Panc1 (cell line): ENCODE data around the gene OTUD7B.

Source experiments
- POLR2AphosphoS5 ChIP-seq: IDR thresholded peaks from 2 replicates; pipeline ENCODE4 v1.6.1; 2012; ENCODE audit warnings: mild to moderate bottlenecking, low read depth, low read length, moderate library complexity
- TF ChIP-seq, protein P1 (sequence below): fragments of 450-650 bp; IDR thresholded peaks from 2 replicates; pipeline ENCODE4 v1.5.1; 2017; ENCODE audit warnings: mild to moderate bottlenecking

DNA sequence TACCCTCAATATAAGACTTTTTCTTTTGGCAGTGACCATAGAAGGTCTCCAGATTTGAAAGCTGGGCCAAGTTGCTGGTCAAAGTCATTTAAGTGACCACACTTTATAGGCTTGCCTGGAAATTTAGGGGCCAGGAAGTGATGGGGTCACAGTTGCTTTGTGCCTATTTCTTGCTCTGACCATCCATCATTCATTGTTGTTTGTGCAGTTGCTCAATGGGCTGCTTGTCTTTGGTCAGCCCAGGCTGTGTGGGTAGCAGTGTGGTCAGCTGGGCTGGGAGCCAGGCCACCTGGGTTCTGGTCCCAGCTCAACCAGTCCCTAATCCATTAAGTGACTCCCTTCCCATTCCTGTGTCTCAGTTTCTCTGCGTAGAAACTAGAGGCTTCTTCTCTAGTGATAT, 2.1 kb upstream of the OTUD7B start:
- TF ChIP-seq, protein P1, sequence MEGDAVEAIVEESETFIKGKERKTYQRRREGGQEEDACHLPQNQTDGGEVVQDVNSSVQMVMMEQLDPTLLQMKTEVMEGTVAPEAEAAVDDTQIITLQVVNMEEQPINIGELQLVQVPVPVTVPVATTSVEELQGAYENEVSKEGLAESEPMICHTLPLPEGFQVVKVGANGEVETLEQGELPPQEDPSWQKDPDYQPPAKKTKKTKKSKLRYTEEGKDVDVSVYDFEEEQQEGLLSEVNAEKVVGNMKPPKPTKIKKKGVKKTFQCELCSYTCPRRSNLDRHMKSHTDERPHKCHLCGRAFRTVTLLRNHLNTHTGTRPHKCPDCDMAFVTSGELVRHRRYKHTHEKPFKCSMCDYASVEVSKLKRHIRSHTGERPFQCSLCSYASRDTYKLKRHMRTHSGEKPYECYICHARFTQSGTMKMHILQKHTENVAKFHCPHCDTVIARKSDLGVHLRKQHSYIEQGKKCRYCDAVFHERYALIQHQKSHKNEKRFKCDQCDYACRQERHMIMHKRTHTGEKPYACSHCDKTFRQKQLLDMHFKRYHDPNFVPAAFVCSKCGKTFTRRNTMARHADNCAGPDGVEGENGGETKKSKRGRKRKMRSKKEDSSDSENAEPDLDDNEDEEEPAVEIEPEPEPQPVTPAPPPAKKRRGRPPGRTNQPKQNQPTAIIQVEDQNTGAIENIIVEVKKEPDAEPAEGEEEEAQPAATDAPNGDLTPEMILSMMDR, result no peak
- no peak for TF ChIP-seq POLR2AphosphoS5
